Prostate gland (tissue), 2 donors: ENCODE measurements around the gene IFIT3.

ENCODE experiments used
- POLR2A ChIP-seq: fragments of 450-650 bp; IDR thresholded peaks from one replicate; pipeline ENCODE4 v1.6.1; 2016; ENCODE audit warnings: antibody characterized with exemption, mild to moderate bottlenecking
- POLR2AphosphoS5 ChIP-seq: sonication (generic); formaldehyde crosslinking; IDR thresholded peaks from one replicate; pipeline ENCODE4 v1.6.1; 2017; ENCODE audit warnings: antibody characterized with exemption
- TF ChIP-seq, protein P1 (sequence below), 4 experiments: fragments of 200-600 bp in 2 of 4; fragments of 450-650 bp in 2 of 4; sonication (generic) in 2 of 4; IDR thresholded peaks; 1 replicate in 3 of 4; 2 replicates in 1 of 4; pipeline ENCODE4 v1.5.1; 2016 to 2019; ENCODE audit warnings: antibody characterized with exemption in 4 of 4, mild to moderate bottlenecking in 2 of 4, moderate library complexity in 2 of 4

DNA sequence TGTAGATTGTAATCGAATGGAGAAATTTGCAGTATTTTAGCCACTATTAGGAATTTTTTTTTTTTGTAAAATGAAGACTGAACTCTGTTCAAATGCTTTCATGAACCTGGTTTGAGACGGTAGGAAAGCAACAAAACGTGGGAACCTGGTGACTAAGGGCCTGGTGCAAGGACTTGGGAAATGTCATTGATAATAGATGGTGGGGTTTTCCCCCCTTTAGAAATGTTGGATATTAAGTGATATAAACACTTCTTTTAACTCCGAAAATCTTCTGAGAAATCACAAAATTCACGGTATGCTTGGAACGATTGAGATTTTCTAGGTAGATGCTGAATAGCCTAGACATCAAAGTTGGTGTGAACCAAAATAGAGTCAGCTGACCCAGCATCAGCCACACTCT is 19.5 kb upstream of the IFIT3 start:
- TF ChIP-seq, protein P1, sequence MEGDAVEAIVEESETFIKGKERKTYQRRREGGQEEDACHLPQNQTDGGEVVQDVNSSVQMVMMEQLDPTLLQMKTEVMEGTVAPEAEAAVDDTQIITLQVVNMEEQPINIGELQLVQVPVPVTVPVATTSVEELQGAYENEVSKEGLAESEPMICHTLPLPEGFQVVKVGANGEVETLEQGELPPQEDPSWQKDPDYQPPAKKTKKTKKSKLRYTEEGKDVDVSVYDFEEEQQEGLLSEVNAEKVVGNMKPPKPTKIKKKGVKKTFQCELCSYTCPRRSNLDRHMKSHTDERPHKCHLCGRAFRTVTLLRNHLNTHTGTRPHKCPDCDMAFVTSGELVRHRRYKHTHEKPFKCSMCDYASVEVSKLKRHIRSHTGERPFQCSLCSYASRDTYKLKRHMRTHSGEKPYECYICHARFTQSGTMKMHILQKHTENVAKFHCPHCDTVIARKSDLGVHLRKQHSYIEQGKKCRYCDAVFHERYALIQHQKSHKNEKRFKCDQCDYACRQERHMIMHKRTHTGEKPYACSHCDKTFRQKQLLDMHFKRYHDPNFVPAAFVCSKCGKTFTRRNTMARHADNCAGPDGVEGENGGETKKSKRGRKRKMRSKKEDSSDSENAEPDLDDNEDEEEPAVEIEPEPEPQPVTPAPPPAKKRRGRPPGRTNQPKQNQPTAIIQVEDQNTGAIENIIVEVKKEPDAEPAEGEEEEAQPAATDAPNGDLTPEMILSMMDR (IDR thresholded peaks at IDR 0.05) = no peak
- TF ChIP-seq POLR2A (no peak), POLR2AphosphoS5 (no peak)
